Endothelial cell of umbilical vein (primary cell): ENCODE data around the gene EEFSEC. TPM values are rescaled to one million over a fixed set of nuclear protein-coding genes. Genes with fewer than 3 reads are reported as not detected.

Experiments
- BruUV-seq: library from RNA; stranded (reverse); fragments of 400-500 nt; replicated peaks from 2 replicates; lab custom pipeline; 2021; lab: Mats Ljungman, UMichigan
- CTCF ChIA-PET: fragments of 300-600, 350-600 bp; sonication (Branson Sonifier 250); formaldehyde crosslinking; loops from one replicate; lab custom pipeline; 2021; ENCODE audit warnings: antibody characterized with exemption, inconsistent platforms; lab: Charles Lee
- POLR2A ChIA-PET: fragments of 300-600, 350-600 bp; sonication (Branson Sonifier 250); formaldehyde crosslinking; loops from one replicate; lab custom pipeline; 2021; ENCODE audit warnings: antibody characterized with exemption, inconsistent platforms; lab: Charles Lee
- DNase-seq: peaks from one replicate; pipeline ENCODE4 v3.0.0-alpha.2; 2011; ENCODE audit warnings: low read depth, low spot score
- FAIRE-seq: peaks from 2 replicates; lab custom pipeline; 2011; peaks lifted over from hg19 to GRCh38; lab: Jason Lieb, UNC
- H2AFZ ChIP-seq: 2 replicates; pipeline ENCODE4 v1.6.0; 2012; ENCODE audit warnings: low read depth, low read length, control low read depth, inconsistent platforms
- H3K27ac ChIP-seq: 2 replicates; pipeline ENCODE4 v1.5.1; 2011; ENCODE audit warnings: low read depth, mild to moderate bottlenecking, control low read depth, low read length, moderate library complexity; ENCODE audit not compliant: insufficient read depth
- H3K27me3 ChIP-seq, 2 experiments: 2 replicates each; pipeline versions ENCODE4 v1.6.0 to v1.6.1; 2011; ENCODE audit warnings: low read length in 2 of 2, mixed read lengths in 1 of 2; ENCODE audit not compliant: control insufficient read depth in 2 of 2, insufficient read depth in 2 of 2
- H3K36me3 ChIP-seq, 2 experiments: 2 replicates in 1 of 2; 3 replicates in 1 of 2; pipeline ENCODE4 v1.5.1; 2011; ENCODE audit warnings: low read length in 2 of 2, mild to moderate bottlenecking in 1 of 2, moderate library complexity in 1 of 2; ENCODE audit not compliant: control insufficient read depth in 2 of 2, insufficient read depth in 2 of 2; ENCODE audit errors: extremely low read depth in 1 of 2
- H3K4me1 ChIP-seq: 3 replicates; pipeline ENCODE4 v1.5.1; 2011; ENCODE audit warnings: mild to moderate bottlenecking, low read length; ENCODE audit not compliant: control insufficient read depth, insufficient read depth; ENCODE audit errors: extremely low read depth
- H3K4me2 ChIP-seq: 2 replicates; pipeline ENCODE4 v1.6.1; 2011; ENCODE audit warnings: low read length, control low read depth, mixed read lengths; ENCODE audit not compliant: insufficient read depth
- H3K4me3 ChIP-seq, 3 experiments: fragments of 200-600 bp in 1 of 3; sonication (generic), shearing (Covaris generic) in 1 of 3; replicated peaks in 1 of 3; 2 replicates each; pipeline ENCODE4 v1.5.1; 2011 to 2016; ENCODE audit warnings: control low read depth in 3 of 3, low read length in 3 of 3, mild to moderate bottlenecking in 2 of 3, inconsistent platforms in 1 of 3, low read depth in 1 of 3, moderate library complexity in 1 of 3; ENCODE audit not compliant: insufficient read depth in 1 of 3
- H3K79me2 ChIP-seq: 2 replicates; pipeline ENCODE4 v1.6.0; 2012; ENCODE audit warnings: low read length, inconsistent platforms; ENCODE audit not compliant: control insufficient read depth, insufficient read depth
- H3K9ac ChIP-seq: replicated peaks from 2 replicates; pipeline ENCODE3; 2011; ENCODE audit warnings: low read length, control low read depth; ENCODE audit not compliant: insufficient read depth; ENCODE audit errors: extremely low read depth
- H3K9me1 ChIP-seq: replicated peaks from 3 replicates; pipeline ENCODE4 v1.6.0; 2011; ENCODE audit warnings: mild to moderate bottlenecking, low read length; ENCODE audit not compliant: control insufficient read depth, insufficient read depth; ENCODE audit errors: extremely low read depth
- H3K9me3 ChIP-seq: replicated peaks from 2 replicates; pipeline ENCODE4 v1.5.1; 2012; ENCODE audit warnings: low read length, inconsistent platforms; ENCODE audit not compliant: control insufficient read depth, insufficient read depth
- H4K20me1 ChIP-seq: replicated peaks from 2 replicates; pipeline ENCODE3; 2011; ENCODE audit warnings: mild to moderate bottlenecking, low read length; ENCODE audit not compliant: control insufficient read depth, insufficient read depth; ENCODE audit errors: extremely low read depth
- CTCF ChIP-seq, 2 donors: IDR thresholded peaks; 1 replicate in 1 of 2; 2 replicates in 1 of 2; pipeline ENCODE4 v1.5.1; 2011; ENCODE audit warnings: low read length in 2 of 2, mild to moderate bottlenecking in 2 of 2, moderate library complexity in 2 of 2, control low read depth in 1 of 2, inconsistent platforms in 1 of 2, low read depth in 1 of 2; ENCODE audit not compliant: insufficient read depth in 1 of 2; ENCODE audit errors: extremely low read depth in 1 of 2
- EZH2 ChIP-seq: IDR thresholded peaks from 2 replicates; pipeline ENCODE4 v1.6.1; 2012; ENCODE audit warnings: borderline replicate concordance, low read depth, mild to moderate bottlenecking, moderate library complexity, low read length, inconsistent platforms; ENCODE audit not compliant: severe bottlenecking
- FOS ChIP-seq: IDR thresholded peaks from 2 replicates; pipeline ENCODE4 v1.6.1; 2011; ENCODE audit warnings: mild to moderate bottlenecking, low read length, moderate library complexity, borderline replicate concordance; ENCODE audit not compliant: insufficient read depth
- GATA2 ChIP-seq: IDR thresholded peaks from 2 replicates; pipeline ENCODE4 v1.7.0; 2011; ENCODE audit warnings: low read depth, mild to moderate bottlenecking, moderate library complexity, mixed read lengths, low read length; ENCODE audit not compliant: insufficient read length, insufficient read depth
- JUN ChIP-seq: IDR thresholded peaks from 2 replicates; pipeline ENCODE4 v1.6.1; 2011; ENCODE audit warnings: borderline replicate concordance, low read depth; ENCODE audit not compliant: insufficient read length, insufficient read depth
- MAX ChIP-seq: IDR thresholded peaks from 2 replicates; pipeline ENCODE4 v1.6.1; 2011; ENCODE audit not compliant: insufficient read depth, insufficient read length
- dilution Hi-C: fragments of 300-500 bp; cut with MboI; formaldehyde crosslinking; loops from one replicate; pipeline ENCODE4 v1.15.0; 2019; ENCODE audit warnings: low sequenced_read_pairs; ENCODE audit not compliant: extremely low pct_ligation_motif_present
- intact Hi-C: fragments of 100-400 bp; cut with micrococcal nuclease; formaldehyde crosslinking; loops from one replicate; pipeline ENCODE4 v1.10.0; 2022
- polyA plus RNA-seq, 4 experiments: library from polyadenylated mRNA; depleted of rRNA in 3 of 4; stranded (reverse) in 3 of 4; unstranded in 1 of 4; fragments of >200 nt; gene quantifications; 2 replicates each; pipeline versions ENCODE4 v1.2.1 to v1.2.3, GENCODE V29; 2011 to 2012; ENCODE audit warnings: missing spikeins in 1 of 4
- total RNA-seq: library from RNA; stranded (reverse); gene quantifications from 2 replicates; pipeline ENCODE4 v1.2.3, GENCODE V29; 2021

Gene EEFSEC
- total and polyA plus RNA-seq, 2 donors (not counting 3 experiments of a cell fraction or from before 2014, with no cell fraction given) = 13.1 to 14.5 TPM

GRCh38 chr3:128270559-128271492 lies 117.5 kb downstream of the EEFSEC start:
- no peak overlapping the region for H3K9ac ChIP-seq
- H2AFZ ChIP-seq = no peak overlapping the region
- no peaks in the 10 kb centered on the region for H4K20me1 ChIP-seq
- H3K4me2 ChIP-seq = no peak overlapping the region
- DNase-seq = no peak
- no TSS peak for BruUV-seq
- H3K27me3 ChIP-seq = no peaks in the 10 kb centered on the region
- no peaks in the 10 kb centered on the region for H3K9me1 ChIP-seq
- H3K4me1 ChIP-seq = peaks cover 17% of the 10 kb centered on the region
- no peaks in the 10 kb centered on the region for H3K79me2 ChIP-seq
- H3K9me3 ChIP-seq = no peaks in the 10 kb centered on the region
- dilution Hi-C loops (no loop called here), intact Hi-C loops (no loop called here)
- H3K4me3 ChIP-seq = no peak overlapping the region
- TF ChIP-seq EZH2 = no peak
- FAIRE-seq = no peak
- no peaks in the 10 kb centered on the region for H3K36me3 ChIP-seq
- H3K27ac ChIP-seq = no peak overlapping the region
- POLR2A ChIA-PET = no interaction called here
- CTCF ChIA-PET = interaction anchor here (0.8 to 2.2 kb wide), 5 partner anchors 8 to 51 kb away, joined by 3 to 6 read pairs (median 3); no protein-coding TSS in a partner anchor

GRCh38 chr3:128271536-128272332 lies 118.5 kb downstream of the EEFSEC start:
- TF ChIP-seq CTCF (IDR thresholded peaks at IDR 0.05; ENCODE audit: extremely low read depth in 1 of 2, insufficient read depth in 1 of 2, low read depth in 1 of 2, low read length in 2 of 2) = no peak
- TF ChIP-seq MAX = no peak
- no peak for TF ChIP-seq GATA2
- no peak for TF ChIP-seq FOS
- no peak for TF ChIP-seq JUN
- H3K27ac ChIP-seq = no peak overlapping the region
- ChIA-PET POLR2A (no interaction called here), CTCF (interaction anchor here (0.9 to 1.5 kb wide), 3 partner anchors 13 to 50 kb away, joined by 3 read pairs; no protein-coding TSS in a partner anchor)
- FAIRE-seq = no peak
- H3K4me3 ChIP-seq = no peak overlapping the region
- dilution Hi-C loops (no loop called here), intact Hi-C loops (no loop called here)
- DNase-seq = no peak
- no peaks in the 10 kb centered on the region for H3K79me2 ChIP-seq
- no peaks in the 10 kb centered on the region for H3K36me3 ChIP-seq
- no peak overlapping the region for H2AFZ ChIP-seq
- H4K20me1 ChIP-seq = no peaks in the 10 kb centered on the region
- H3K9ac ChIP-seq = no peak overlapping the region
- H3K27me3 ChIP-seq = no peaks in the 10 kb centered on the region
- BruUV-seq = no TSS peak
- H3K4me2 ChIP-seq = no peak overlapping the region
- H3K4me1 ChIP-seq = peaks cover 14% of the 10 kb centered on the region
- no peaks in the 10 kb centered on the region for H3K9me1 ChIP-seq
- H3K9me3 ChIP-seq = no peaks in the 10 kb centered on the region
